Retinal pigment epithelial cell (primary cell): ENCODE measurements around the gene PRKAG2.

ENCODE experiments used
- DNase-seq: peaks from one replicate; pipeline ENCODE4 v3.0.0-alpha.2; 2010; ENCODE audit warnings: low read depth
- H3K4me3 ChIP-seq: 2 replicates; pipeline ENCODE4 v1.5.1; 2011; ENCODE audit warnings: mild to moderate bottlenecking, low read length, control low read depth, moderate library complexity
- CTCF ChIP-seq: conservative IDR thresholded peaks from 2 replicates; pipeline ENCODE4 v1.5.1; 2011; ENCODE audit warnings: low read depth, low read length, control low read depth, inconsistent platforms

PRKAG2 gene

GRCh38 chr7:151819866-151820265, 57.0 kb downstream of the PRKAG2 start:
- no peak overlapping the region for H3K4me3 ChIP-seq
- no peak for DNase-seq
- no peak for TF ChIP-seq CTCF

DNA sequence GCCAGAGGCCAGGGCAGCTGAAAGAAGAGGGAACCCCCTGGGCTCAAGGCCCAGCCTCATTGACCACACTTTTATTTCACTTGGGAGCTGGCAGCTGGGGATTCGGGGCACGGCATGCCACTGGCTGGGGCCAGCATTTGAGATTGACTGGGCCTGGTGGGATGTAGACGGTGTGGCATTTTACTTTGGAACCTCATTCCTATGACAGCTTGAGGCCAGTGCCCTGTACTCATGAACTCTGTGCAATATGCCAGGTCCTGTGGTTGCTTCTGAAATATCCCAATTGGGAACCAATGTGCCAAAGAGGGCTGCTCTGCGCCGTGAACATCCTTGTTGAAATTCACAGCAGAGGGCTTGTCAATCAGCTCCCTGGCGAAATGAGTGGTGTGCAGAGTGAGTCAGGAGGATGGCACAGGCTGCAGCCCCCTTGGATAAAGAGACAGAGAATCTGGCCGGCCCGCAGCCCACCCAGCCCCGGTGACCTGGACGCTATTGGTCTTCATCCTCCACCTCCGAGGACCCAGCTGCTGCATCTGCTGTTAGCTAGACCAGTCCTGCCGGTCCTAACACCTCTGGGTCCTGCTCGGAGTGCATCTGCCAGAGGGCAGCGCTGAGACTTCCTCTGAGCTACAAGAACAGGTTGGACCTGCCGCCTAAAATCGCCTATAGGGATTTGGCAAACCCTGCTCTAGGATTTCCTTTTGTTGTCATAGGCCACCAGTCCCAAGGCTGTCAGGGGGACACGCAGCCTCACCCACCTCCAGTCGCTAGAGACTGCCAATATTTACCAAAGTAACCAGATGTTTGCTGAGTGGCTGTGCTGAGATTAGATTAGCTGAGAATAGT, 58.0 kb downstream of the PRKAG2 start:
- H3K4me3 ChIP-seq = no peak overlapping the region
- DNase-seq = no peak
- TF ChIP-seq CTCF = no peak

- no peak overlapping the region for H3K4me3 ChIP-seq
- no peak for TF ChIP-seq CTCF
- DNase-seq = no peak
Observed at GRCh38 chr7:151817981-151818673, 58.8 kb downstream of the PRKAG2 start.

DNA sequence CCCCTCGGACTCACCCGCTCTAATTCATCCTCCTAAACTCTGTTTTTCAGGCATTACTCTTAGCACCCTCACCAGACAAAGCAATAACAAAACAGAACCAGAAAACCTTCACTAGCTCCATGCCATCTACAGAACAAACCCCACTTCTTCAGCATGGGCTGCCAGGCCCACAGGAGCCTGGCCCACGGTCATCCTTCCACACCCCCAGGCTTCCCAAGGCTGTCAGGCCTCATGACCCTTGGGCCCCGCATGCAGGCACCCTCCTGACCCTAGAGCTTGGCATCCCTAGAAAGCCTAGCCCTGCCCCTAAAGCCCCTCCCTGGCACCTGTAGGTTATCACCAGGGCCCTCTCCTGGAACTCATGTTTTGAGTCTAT, 59.6 kb downstream of the PRKAG2 start:
- H3K4me3 ChIP-seq = no peak overlapping the region
- no peak for TF ChIP-seq CTCF
- DNase-seq = no peak

GRCh38 chr7:151816562-151817314, 60.2 kb downstream of the PRKAG2 start:
- no peak for DNase-seq
- TF ChIP-seq CTCF = no peak
- H3K4me3 ChIP-seq = no peak overlapping the region

GRCh38 chr7:151815419-151815818, 61.5 kb downstream of the PRKAG2 start:
- DNase-seq = no peak
- TF ChIP-seq CTCF = no peak
- H3K4me3 ChIP-seq = no peak overlapping the region
